CD14-positive monocyte (primary cell): ENCODE measurements around the gene TEAD1. TPM values are rescaled to one million over a fixed set of nuclear protein-coding genes. Genes with fewer than 3 reads are reported as not detected.

Experiments
- DNase-seq, 3 donors: peaks; one replicate each; pipeline ENCODE4 v3.0.0-alpha.2; 2011 to 2022
- H2AFZ ChIP-seq: 2 replicates; pipeline ENCODE4 v1.6.0; 2012; ENCODE audit warnings: mild to moderate bottlenecking, low read depth, low read length, inconsistent platforms; ENCODE audit not compliant: insufficient read depth, poor library complexity, severe bottlenecking
- H3K27ac ChIP-seq, 2 donors: 1 replicate in 1 of 2; 2 replicates in 1 of 2; pipeline ENCODE4 v1.5.1; 2012 to 2013; ENCODE audit warnings: low read length in 2 of 2, control low read depth in 1 of 2, inconsistent platforms in 1 of 2, low read depth in 1 of 2, mild to moderate bottlenecking in 1 of 2
- H3K27me3 ChIP-seq, 2 donors: one replicate each; pipeline versions ENCODE4 v1.6.0 to v1.6.1; 2011 to 2013; ENCODE audit warnings: low read length in 2 of 2; ENCODE audit not compliant: control insufficient read depth in 2 of 2, insufficient read depth in 2 of 2
- H3K36me3 ChIP-seq, 2 donors: replicated peaks in 1 of 2; 1 replicate in 1 of 2; 2 replicates in 1 of 2; pipeline versions ENCODE4 v1.5.1 to v1.6.1; 2012 to 2013; ENCODE audit warnings: low read length in 2 of 2, control low read depth in 1 of 2, inconsistent platforms in 1 of 2, mild to moderate bottlenecking in 1 of 2; ENCODE audit not compliant: insufficient read depth in 2 of 2, control insufficient read depth in 1 of 2
- H3K4me1 ChIP-seq, 2 donors: 1 replicate in 1 of 2; 2 replicates in 1 of 2; pipeline versions ENCODE4 v1.5.1 to v1.6.1; 2012 to 2013; ENCODE audit warnings: low read length in 2 of 2, control low read depth in 1 of 2, inconsistent platforms in 1 of 2, mild to moderate bottlenecking in 1 of 2, moderate library complexity in 1 of 2; ENCODE audit not compliant: insufficient read depth in 2 of 2, control insufficient read depth in 1 of 2
- H3K4me2 ChIP-seq: replicated peaks from 2 replicates; pipeline ENCODE3; 2012; ENCODE audit warnings: low read length, moderate library complexity, mild to moderate bottlenecking; ENCODE audit not compliant: poor library complexity, severe bottlenecking; ENCODE audit errors: extremely low read depth
- H3K4me3 ChIP-seq, 3 experiments: fragments of 200-600 bp in 1 of 3; sonication (generic) in 1 of 3; replicated peaks in 1 of 3; 1 replicate in 2 of 3; 2 replicates in 1 of 3; pipeline ENCODE4 v1.5.1; 2011 to 2013; ENCODE audit warnings: low read length in 3 of 3, mild to moderate bottlenecking in 3 of 3, control low read depth in 2 of 3, low read depth in 2 of 3, inconsistent platforms in 1 of 3, moderate library complexity in 1 of 3
- H3K79me2 ChIP-seq: 2 replicates; pipeline ENCODE4 v1.6.0; 2012; ENCODE audit warnings: mild to moderate bottlenecking, control low read depth, inconsistent platforms, low read length, moderate library complexity; ENCODE audit not compliant: insufficient read depth
- H3K9ac ChIP-seq: 2 replicates; pipeline ENCODE4 v1.6.0; 2017; ENCODE audit warnings: low read length, mild to moderate bottlenecking; ENCODE audit not compliant: insufficient read depth, poor library complexity, severe bottlenecking
- H3K9me3 ChIP-seq, 2 donors: replicated peaks in 1 of 2; 1 replicate in 1 of 2; 2 replicates in 1 of 2; pipeline versions ENCODE4 v1.5.1 to v1.6.1; 2012 to 2013; ENCODE audit warnings: low read length in 2 of 2, control low read depth in 1 of 2; ENCODE audit not compliant: control insufficient read depth in 1 of 2, insufficient read depth in 1 of 2
- H4K20me1 ChIP-seq: 2 replicates; pipeline ENCODE4 v1.6.0; 2012; ENCODE audit warnings: mild to moderate bottlenecking, low read length, control low read depth, moderate library complexity; ENCODE audit not compliant: insufficient read depth
- H3K27ac Mint-ChIP-seq, 7 donors: one replicate each; pipeline ENCODE4 v1.8.0; 2020; ENCODE audit warnings: mild to moderate bottlenecking in 7 of 7, mixed read lengths in 7 of 7, moderate library complexity in 6 of 7, inconsistent platforms in 2 of 7
- H3K27me3 Mint-ChIP-seq, 3 donors: one replicate each; pipeline ENCODE4 v1.8.0; 2021 to 2022; ENCODE audit warnings: low read depth in 3 of 3, mild to moderate bottlenecking in 3 of 3, mixed read lengths in 3 of 3, moderate library complexity in 3 of 3, inconsistent platforms in 1 of 3
- H3K36me3 Mint-ChIP-seq, 2 donors: one replicate each; pipeline ENCODE4 v1.8.0; 2020; ENCODE audit warnings: mixed read lengths in 2 of 2, inconsistent platforms in 1 of 2, mild to moderate bottlenecking in 1 of 2
- H3K4me1 Mint-ChIP-seq: one replicate; pipeline ENCODE4 v1.8.0; 2020; ENCODE audit warnings: mild to moderate bottlenecking, mixed read lengths
- H3K4me3 Mint-ChIP-seq, 2 donors: one replicate each; pipeline ENCODE4 v1.8.0; 2020; ENCODE audit warnings: mild to moderate bottlenecking in 2 of 2, mixed read lengths in 2 of 2, moderate library complexity in 1 of 2
- H3K9me3 Mint-ChIP-seq, 7 donors: one replicate each; pipeline ENCODE4 v1.8.0; 2020 to 2022; ENCODE audit warnings: mixed read lengths in 7 of 7, mild to moderate bottlenecking in 6 of 7, moderate library complexity in 6 of 7, inconsistent platforms in 2 of 7
- WGBS: methylation state at CpG from one replicate; pipeline ENCODE4 v1.1.5; 2013; ENCODE audit warnings: missing lambda C conversion rate; ENCODE audit not compliant: insufficient coverage; 5-methylcytosine and 5-hydroxymethylcytosine counted together
- intact Hi-C, 2 donors: fragments of 100-400 bp; cut with micrococcal nuclease; formaldehyde crosslinking; loops; one replicate each; pipeline versions ENCODE4 v1.15.0 to v1.15.1; 2023
- polyA plus RNA-seq, 3 donors: library from polyadenylated mRNA; depleted of rRNA in 1 of 3; unstranded in 2 of 3; stranded (reverse) in 1 of 3; fragments of 300-500 nt in 2 of 3; fragments of >200 nt in 1 of 3; fragmentation: Illumina TruSeq in 2 of 3; gene quantifications; 1 replicate in 2 of 3; 2 replicates in 1 of 3; pipeline ENCODE4 v1.2.3, GENCODE V29; 2012 to 2021
- TF ChIP-seq, protein P1 (sequence below): fragments of 200-600 bp; IDR thresholded peaks from one replicate; pipeline ENCODE4 v1.8.0; 2022; ENCODE audit warnings: antibody characterized with exemption, mild to moderate bottlenecking

Gene TEAD1
- polyA plus RNA-seq, 3 donors, result not detected

DNA sequence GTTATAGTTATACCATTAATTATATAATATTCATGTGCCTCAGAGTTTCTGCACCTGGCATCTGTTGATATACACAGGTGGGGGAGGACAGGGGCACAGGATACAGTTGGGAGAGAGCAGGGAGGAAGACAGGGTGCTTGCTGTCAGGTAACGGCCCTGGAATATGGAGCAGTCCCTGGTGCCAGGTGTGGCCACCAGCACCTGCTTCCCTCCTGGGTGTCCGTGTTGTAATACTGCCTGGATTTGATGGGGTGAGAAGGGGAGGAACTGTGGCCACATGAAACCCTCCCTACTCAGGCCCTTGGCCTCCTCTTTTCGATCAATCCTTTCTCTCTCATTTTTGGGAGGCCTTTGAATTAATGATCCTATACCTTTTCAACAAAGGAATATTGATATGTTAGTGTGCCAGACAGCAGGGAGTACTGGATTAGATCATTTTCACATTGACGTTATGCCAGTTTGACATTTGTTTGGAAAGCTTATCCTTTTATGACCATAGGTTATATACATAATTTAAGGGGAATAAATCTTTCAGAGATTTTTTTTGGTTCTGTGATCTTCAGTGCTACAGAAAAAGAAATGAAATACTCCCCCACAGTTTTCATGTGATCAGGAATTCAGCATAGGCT lies 88.6 kb downstream of the TEAD1 start:
- H3K27me3 Mint-ChIP-seq, result peaks cover 9 to 14% (median 12%) of the 10 kb centered on the region in 3 donors
- WGBS, result no CpG with 5 or more reads among the region's 4 CpGs
- no peak overlapping the region for H2AFZ ChIP-seq
- no peaks in the 10 kb centered on the region for H3K4me1 Mint-ChIP-seq
- H3K4me1 ChIP-seq, result no peaks in the 10 kb centered on the region
- no peak for DNase-seq
- H3K9me3 ChIP-seq, result no peaks in the 10 kb centered on the region
- H3K9ac ChIP-seq, result no peak overlapping the region
- intact Hi-C loops, result no loop called here
- H3K4me3 ChIP-seq, result no peak overlapping the region
- H3K9me3 Mint-ChIP-seq, result peaks cover 0 to 2% (median 0%) of the 10 kb centered on the region in 7 donors
- no peak overlapping the region for H3K4me3 Mint-ChIP-seq
- H3K36me3 ChIP-seq, result no peaks in the 10 kb centered on the region
- no peak overlapping the region for H3K4me2 ChIP-seq
- TF ChIP-seq, protein P1, sequence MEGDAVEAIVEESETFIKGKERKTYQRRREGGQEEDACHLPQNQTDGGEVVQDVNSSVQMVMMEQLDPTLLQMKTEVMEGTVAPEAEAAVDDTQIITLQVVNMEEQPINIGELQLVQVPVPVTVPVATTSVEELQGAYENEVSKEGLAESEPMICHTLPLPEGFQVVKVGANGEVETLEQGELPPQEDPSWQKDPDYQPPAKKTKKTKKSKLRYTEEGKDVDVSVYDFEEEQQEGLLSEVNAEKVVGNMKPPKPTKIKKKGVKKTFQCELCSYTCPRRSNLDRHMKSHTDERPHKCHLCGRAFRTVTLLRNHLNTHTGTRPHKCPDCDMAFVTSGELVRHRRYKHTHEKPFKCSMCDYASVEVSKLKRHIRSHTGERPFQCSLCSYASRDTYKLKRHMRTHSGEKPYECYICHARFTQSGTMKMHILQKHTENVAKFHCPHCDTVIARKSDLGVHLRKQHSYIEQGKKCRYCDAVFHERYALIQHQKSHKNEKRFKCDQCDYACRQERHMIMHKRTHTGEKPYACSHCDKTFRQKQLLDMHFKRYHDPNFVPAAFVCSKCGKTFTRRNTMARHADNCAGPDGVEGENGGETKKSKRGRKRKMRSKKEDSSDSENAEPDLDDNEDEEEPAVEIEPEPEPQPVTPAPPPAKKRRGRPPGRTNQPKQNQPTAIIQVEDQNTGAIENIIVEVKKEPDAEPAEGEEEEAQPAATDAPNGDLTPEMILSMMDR, result no peak
- H3K27ac ChIP-seq, result no peak overlapping the region
- H3K27me3 ChIP-seq, result no peaks in the 10 kb centered on the region
- H3K27ac Mint-ChIP-seq, result no peak overlapping the region
- H4K20me1 ChIP-seq, result no peaks in the 10 kb centered on the region
- no peaks in the 10 kb centered on the region for H3K79me2 ChIP-seq
- no peaks in the 10 kb centered on the region for H3K36me3 Mint-ChIP-seq

DNA sequence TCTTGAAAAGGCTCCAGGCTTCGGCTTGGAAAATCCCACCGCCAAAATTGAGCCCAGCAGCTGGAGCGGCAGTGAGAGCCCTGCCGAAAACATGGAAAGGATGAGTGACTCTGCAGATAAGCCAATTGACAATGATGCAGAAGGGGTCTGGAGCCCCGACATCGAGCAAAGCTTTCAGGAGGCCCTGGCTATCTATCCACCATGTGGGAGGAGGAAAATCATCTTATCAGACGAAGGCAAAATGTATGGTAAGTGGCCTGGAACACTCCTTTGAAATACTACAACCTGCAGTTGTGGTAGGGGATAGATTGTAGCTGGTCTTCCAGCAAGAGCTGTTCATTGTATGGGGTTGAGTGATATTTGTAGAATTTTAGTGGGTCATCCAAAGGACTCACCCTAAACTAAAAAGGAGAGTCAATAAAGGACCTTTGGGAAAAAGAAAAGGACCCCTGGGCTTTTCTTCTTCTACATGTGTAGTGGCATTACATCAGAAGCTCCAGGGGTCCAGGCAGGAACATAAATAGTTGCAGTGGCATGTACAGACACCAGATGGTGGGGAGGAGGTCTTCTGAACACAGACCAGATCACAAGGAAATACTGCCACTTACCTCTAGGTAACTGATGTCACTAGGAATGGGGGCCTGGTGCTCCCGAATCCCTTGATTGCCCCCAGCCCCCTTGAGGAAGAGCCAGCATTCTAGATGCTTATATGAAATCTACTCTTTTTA lies 90.1 kb downstream of the TEAD1 start:
- WGBS, result 91% methylated on average over 7 of the region's 8 CpGs
- no peaks in the 10 kb centered on the region for H3K36me3 Mint-ChIP-seq
- TF ChIP-seq, protein P1, result no peak
- Histone ChIP-seq H3K9me3 (no peaks in the 10 kb centered on the region), H3K9ac (no peak overlapping the region), H3K79me2 (no peaks in the 10 kb centered on the region), H3K4me2 (no peak overlapping the region), H3K27ac (no peak overlapping the region), H3K36me3 (no peaks in the 10 kb centered on the region), H4K20me1 (no peaks in the 10 kb centered on the region), H3K27me3 (no peaks in the 10 kb centered on the region), H3K4me1 (peaks cover 0 to 3% of the 10 kb centered on the region in 2 donors), H2AFZ (no peak overlapping the region), H3K4me3 (no peak overlapping the region)
- intact Hi-C loops, result no loop called here
- peaks cover 2% of the 10 kb centered on the region for H3K4me1 Mint-ChIP-seq
- DNase-seq, result no peak
- peaks cover 10 to 14% (median 14%) of the 10 kb centered on the region in 3 donors for H3K27me3 Mint-ChIP-seq
- H3K27ac Mint-ChIP-seq, result no peak overlapping the region
- no peak overlapping the region for H3K4me3 Mint-ChIP-seq
- peaks cover 0 to 2% (median 0%) of the 10 kb centered on the region in 7 donors for H3K9me3 Mint-ChIP-seq
